GM12878 (cell line): Measurements from ENCODE around the gene MEG3. TPM values are rescaled to one million over a fixed set of nuclear protein-coding genes. Genes with fewer than 3 reads are reported as not detected.

Source experiments
- ATAC-seq: fragments of 200-7000 bp; cut with Tn5 transposase; 3 replicates; pipeline ENCODE4 v1.9.1; 2020; ENCODE audit warnings: mild to moderate bottlenecking, moderate library complexity
- Bru-seq: library from RNA; stranded (reverse); fragments of 400-500 nt; gene quantifications from one replicate; lab custom pipeline; 2021; lab: Mats Ljungman, UMichigan
- BruChase-seq, 2 experiments: library from RNA; stranded (reverse); fragments of 400-500 nt; gene quantifications; one replicate each; lab custom pipeline; 2021; lab: Mats Ljungman, UMichigan
- BruUV-seq: library from RNA; stranded (reverse); fragments of 400-500 nt; replicated peaks from 2 replicates; lab custom pipeline; 2021; lab: Mats Ljungman, UMichigan
- CTCF ChIA-PET: fragments of 300-600 bp; sonication (Branson Sonifier 250); formaldehyde crosslinking; extraction: SDS; loops from one replicate; lab custom pipeline; 2021; ENCODE audit warnings: inconsistent platforms; lab: Yijun Ruan, JAX
- POLR2A ChIA-PET: fragments of 350-600 bp; formaldehyde crosslinking; extraction: SDS; loops from one replicate; lab custom pipeline; 2021; ENCODE audit warnings: inconsistent platforms; lab: Charles Lee
- RAD21 ChIA-PET: fragments of 300-600 bp; sonication (Branson Sonifier 250); formaldehyde crosslinking; loops from one replicate; lab custom pipeline; 2023; ENCODE audit warnings: antibody characterized with exemption; ENCODE audit not compliant: unreplicated experiment; lab: Charles Lee
- SMC1A ChIA-PET: fragments of 300-600 bp; sonication (Branson Sonifier 250); formaldehyde crosslinking; loops from one replicate; lab custom pipeline; 2023; ENCODE audit not compliant: unreplicated experiment, uncharacterized antibody; lab: Charles Lee
- DNase-seq: peaks from one replicate; pipeline ENCODE4 v3.0.0-alpha.2; 2011; ENCODE audit warnings: low read depth, low spot score
- FAIRE-seq: peaks from 3 replicates; lab custom pipeline; 2011; peaks lifted over from hg19 to GRCh38; lab: Jason Lieb, UNC
- H2AFZ ChIP-seq: 2 replicates; pipeline ENCODE4 v1.6.0; 2011; ENCODE audit warnings: low read depth, low read length, control low read depth; ENCODE audit not compliant: control insufficient read depth
- H3K27ac ChIP-seq: 2 replicates; pipeline ENCODE4 v1.5.1; 2011; ENCODE audit warnings: control low read depth; ENCODE audit not compliant: control insufficient read depth, insufficient read depth
- H3K27me3 ChIP-seq, 2 experiments: replicated peaks in 1 of 2; 2 replicates each; pipeline versions ENCODE4 v1.6.0 to v1.6.1; 2011; ENCODE audit warnings: low read length in 1 of 2; ENCODE audit not compliant: control insufficient read depth in 2 of 2, insufficient read depth in 2 of 2
- H3K36me3 ChIP-seq, 2 experiments: 2 replicates each; pipeline ENCODE4 v1.5.1; 2011; ENCODE audit warnings: low read length in 1 of 2; ENCODE audit not compliant: control insufficient read depth in 2 of 2, insufficient read depth in 2 of 2
- H3K4me1 ChIP-seq: 2 replicates; pipeline ENCODE4 v1.6.1; 2011; ENCODE audit warnings: mild to moderate bottlenecking, low read length, moderate library complexity, mixed read lengths; ENCODE audit not compliant: control insufficient read depth, insufficient read depth
- H3K4me2 ChIP-seq: 2 replicates; pipeline ENCODE4 v1.6.0; 2011; ENCODE audit warnings: control low read depth; ENCODE audit not compliant: control insufficient read depth, insufficient read depth
- H3K4me3 ChIP-seq: fragments of 200-600 bp; sonication (generic); 2 replicates; pipeline ENCODE4 v1.5.1; 2016
- H3K79me2 ChIP-seq: 2 replicates; pipeline ENCODE4 v1.6.0; 2011; ENCODE audit warnings: low read length; ENCODE audit not compliant: control insufficient read depth, insufficient read depth
- H3K9ac ChIP-seq: 2 replicates; pipeline ENCODE4 v1.8.0; 2011; ENCODE audit warnings: low read length, control low read depth, mixed read lengths; ENCODE audit not compliant: control insufficient read depth, insufficient read depth
- H3K9me3 ChIP-seq: replicated peaks from 3 replicates; pipeline ENCODE4 v1.5.1; 2011; ENCODE audit warnings: mild to moderate bottlenecking, low read length; ENCODE audit not compliant: control insufficient read depth, insufficient read depth
- H4K20me1 ChIP-seq: 2 replicates; pipeline ENCODE4 v1.6.0; 2011; ENCODE audit not compliant: control insufficient read depth, insufficient read depth
- ASH2L ChIP-seq: fragments of 300-600, 200-600 bp; sonication (generic); IDR thresholded peaks from 2 replicates; pipeline ENCODE4 v1.6.1; 2017; ENCODE audit warnings: low read depth, mild to moderate bottlenecking, borderline replicate concordance
- ATF7 ChIP-seq: fragments of 450-650 bp; IDR thresholded peaks from 2 replicates; pipeline ENCODE4 v1.6.1; 2016; ENCODE audit warnings: low read depth, mild to moderate bottlenecking
- EZH2 ChIP-seq: IDR thresholded peaks from 2 replicates; pipeline ENCODE4 v1.6.1; 2012; ENCODE audit warnings: low read depth, mild to moderate bottlenecking, control low read depth, inconsistent platforms, low read length, borderline replicate concordance; ENCODE audit not compliant: control insufficient read depth
- IRF4 ChIP-seq: IDR thresholded peaks from 2 replicates; pipeline ENCODE4 v1.6.1; 2011; ENCODE audit warnings: low read depth, low read length
- JUNB ChIP-seq: IDR thresholded peaks from 2 replicates; pipeline ENCODE4 v1.6.1; 2016; ENCODE audit warnings: antibody characterized with exemption, mild to moderate bottlenecking
- MTA3 ChIP-seq: IDR thresholded peaks from 2 replicates; pipeline ENCODE4 v1.6.1; 2012; ENCODE audit warnings: low read length, inconsistent platforms, borderline replicate concordance
- ZSCAN29 ChIP-seq: fragments of 450-650 bp; IDR thresholded peaks from 2 replicates; pipeline ENCODE4 v1.6.1; 2017; ENCODE audit warnings: mild to moderate bottlenecking, moderate library complexity
- WGBS: methylation state at CpG from one replicate; pipeline ENCODE4 v1.1.6; 2016; ENCODE audit warnings: low lambda C conversion rate; ENCODE audit not compliant: insufficient replicate concordance, insufficient coverage; ENCODE audit errors: missing lambda C conversion rate; 5-methylcytosine and 5-hydroxymethylcytosine counted together
- in situ Hi-C: fragments of 300-500 bp; cut with MboI; formaldehyde crosslinking; loops from 9 replicates; pipeline ENCODE4 v1.14.3; 2018; ENCODE audit warnings: mixed read lengths
- intact Hi-C: fragments of 100-400 bp; cut with micrococcal nuclease; formaldehyde crosslinking; loops from one replicate; pipeline ENCODE4 v1.14.2; 2022; ENCODE audit not compliant: unreplicated experiment
- long read RNA-seq, 2 experiments: library from polyadenylated mRNA; unstranded; transcript quantifications; one replicate each; pipeline ENCODE4 v2.0.0, GENCODE V29; 2019 to 2020
- polyA minus RNA-seq, 3 experiments: library from RNA; depleted of rRNA, polyadenylated mRNA; stranded (reverse); fragments of >200 nt; gene quantifications; 2 replicates each; pipeline ENCODE4 v1.2.3, GENCODE V29; 2011
- polyA plus RNA-seq, 11 experiments: library from polyadenylated mRNA; depleted of rRNA in 4 of 11; unstranded in 6 of 11; stranded (reverse) in 5 of 11; fragments of >200 nt; fragmentation: Nextera tagmentation in 4 of 11; fragmentation: Illumina TruSeq in 1 of 11; extraction: Ambion mirVana in 4 of 11; extraction: Trizol in 1 of 11; gene quantifications; 1 replicate in 1 of 11; 2 replicates in 10 of 11; pipeline versions ENCODE4 v1.2.1 to v1.2.3, GENCODE V29; 2011 to 2016; ENCODE audit warnings: inconsistent platforms in 2 of 11, missing spikeins in 2 of 11, low read depth in 1 of 11
- total RNA-seq, 4 experiments: library from RNA; depleted of rRNA in 3 of 4; stranded (reverse); fragments of >200 nt in 3 of 4; fragmentation: Illumina TruSeq in 1 of 4; extraction: Trizol in 1 of 4; gene quantifications; 2 replicates each; pipeline versions ENCODE4 v1.2.1 to v1.2.3, GENCODE V29; 2013 to 2021
- TF ChIP-seq, protein P1 (sequence below): IDR thresholded peaks from 2 replicates; pipeline ENCODE4 v1.6.1; 2012; ENCODE audit warnings: low read depth, low read length, improper control_type of control experiment
- TF ChIP-seq, protein P2 (sequence below): IDR thresholded peaks from 2 replicates; pipeline ENCODE4 v1.6.1; 2011; ENCODE audit warnings: borderline replicate concordance, low read depth, mild to moderate bottlenecking, moderate library complexity, low read length; ENCODE audit not compliant: insufficient read depth, poor library complexity, severe bottlenecking
- TF ChIP-seq, protein P3 (sequence below): fragments of 450-650 bp; IDR thresholded peaks from 2 replicates; pipeline ENCODE4 v1.6.1; 2017; ENCODE audit warnings: low read depth, mild to moderate bottlenecking, moderate library complexity
- TF ChIP-seq, protein P4 (sequence below): fragments of 450-650 bp; formaldehyde crosslinking; IDR thresholded peaks from 2 replicates; pipeline ENCODE4 v1.4.0; 2022; ENCODE audit warnings: mild to moderate bottlenecking, moderate library complexity

The MEG3 gene
- not detected in 2 replicates for total RNA-seq (2013; cell fraction: nucleolus; rRNA removed)
- not detected in 2 replicates for total RNA-seq (2014; rRNA removed)
- not detected in 2 replicates for total RNA-seq (2014; rRNA removed; fragmentation: Illumina TruSeq; extraction: Trizol)
- 0.66 and 0.95 TPM in 2 replicates for total RNA-seq (2021)
- not detected for polyA plus RNA-seq (2011; ENCODE audit: low read depth)
- 2.0 and 2.9 TPM in 2 replicates for polyA plus RNA-seq (2011; rRNA removed)
- 2.7 and 2.9 TPM in 2 replicates for polyA plus RNA-seq (2011; cell fraction: cytosol; rRNA removed)
- polyA plus RNA-seq (2011; cell fraction: nucleus; rRNA removed) = 19.0 and 28.5 TPM in 2 replicates
- polyA plus RNA-seq (2012) = 0.08 TPM in 1 of 2 replicates, not detected in the other
- polyA plus RNA-seq (2014; fragmentation: Illumina TruSeq; extraction: Trizol) = not detected in 2 replicates
- polyA plus RNA-seq (2014; fragmentation: Nextera tagmentation; extraction: Ambion mirVana) = not detected
- polyA plus RNA-seq (2014; rRNA removed) = 0.03 and 0.04 TPM in 2 replicates
- not detected for polyA plus RNA-seq (2016; fragmentation: Nextera tagmentation; extraction: Ambion mirVana)
- polyA minus RNA-seq (2011; rRNA and poly(A)+ RNA removed) = 0.88 and 0.95 TPM in 2 replicates
- 0.80 TPM in 1 of 2 replicates, not detected in the other for polyA minus RNA-seq (2011; cell fraction: cytosol; rRNA and poly(A)+ RNA removed)
- polyA minus RNA-seq (2011; cell fraction: nucleus; rRNA and poly(A)+ RNA removed) = 1.7 and 3.3 TPM in 2 replicates
- percentile 11 among the genes with signal in this experiment for Bru-seq, nascent RNA
- BruChase-seq, experiment 1, labeled RNA remaining after a 6-hour chase = percentile 21 among the genes with signal in this experiment
- percentile 21 among the genes with signal in this experiment for BruChase-seq, experiment 2, labeled RNA remaining after a 2-hour chase
- long read RNA-seq, experiment 1, partial matches to known transcripts = 1 of 1 reads
- long read RNA-seq, experiment 1, other reads (novel, unspliced or antisense) = 0 of 1 reads
- long read RNA-seq, experiment 2, full-length matches to known transcripts = 1 of 1 reads
- long read RNA-seq, experiment 2, partial matches to known transcripts = 0 of 1 reads
- long read RNA-seq, experiment 2, other reads (novel, unspliced or antisense) = 0 of 1 reads

DNA sequence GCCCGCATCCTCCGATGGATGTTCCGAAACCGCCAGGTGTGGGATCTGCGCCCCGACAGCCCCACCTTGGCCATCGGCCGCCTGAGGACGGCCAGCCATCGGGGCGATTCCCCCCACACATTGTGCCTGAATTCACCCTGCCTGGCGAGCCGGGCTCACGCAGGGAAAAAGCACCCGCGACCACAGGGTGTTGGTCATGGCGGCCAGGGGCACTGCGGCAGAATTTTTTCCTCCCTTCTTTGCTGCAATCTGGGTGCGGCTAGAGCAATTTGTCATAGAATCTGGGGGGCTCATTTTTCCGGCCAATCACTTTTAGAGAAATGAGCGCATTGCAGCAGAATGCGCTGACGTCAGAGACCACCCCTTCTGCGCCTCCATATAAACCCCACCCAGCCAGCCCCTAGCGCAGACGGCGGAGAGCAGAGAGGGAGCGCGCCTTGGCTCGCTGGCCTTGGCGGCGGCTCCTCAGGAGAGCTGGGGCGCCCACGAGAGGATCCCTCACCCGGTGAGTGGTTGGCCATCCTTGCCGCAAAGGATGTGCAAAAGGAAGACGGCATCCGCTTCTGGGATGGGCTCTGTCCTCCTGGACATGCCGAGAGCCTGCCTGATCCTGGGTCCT lies at the start of gene MEG3:
Gene MEG3 (plus strand): TSS at position 406 of the 619 bp plus-strand sequence.
- Histone ChIP-seq H3K27me3 (no peaks in the 10 kb centered on the region; a peak in 1 of 4 replicates), H3K27ac (no peak within 1 kb of the TSS)
- TF ChIP-seq, protein P1, sequence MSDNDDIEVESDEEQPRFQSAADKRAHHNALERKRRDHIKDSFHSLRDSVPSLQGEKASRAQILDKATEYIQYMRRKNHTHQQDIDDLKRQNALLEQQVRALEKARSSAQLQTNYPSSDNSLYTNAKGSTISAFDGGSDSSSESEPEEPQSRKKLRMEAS = no peak
- TF ChIP-seq MTA3 = no peak
- TF ChIP-seq ZSCAN29 = no peak
- no peak for TF ChIP-seq EZH2
- TF ChIP-seq, protein P2, sequence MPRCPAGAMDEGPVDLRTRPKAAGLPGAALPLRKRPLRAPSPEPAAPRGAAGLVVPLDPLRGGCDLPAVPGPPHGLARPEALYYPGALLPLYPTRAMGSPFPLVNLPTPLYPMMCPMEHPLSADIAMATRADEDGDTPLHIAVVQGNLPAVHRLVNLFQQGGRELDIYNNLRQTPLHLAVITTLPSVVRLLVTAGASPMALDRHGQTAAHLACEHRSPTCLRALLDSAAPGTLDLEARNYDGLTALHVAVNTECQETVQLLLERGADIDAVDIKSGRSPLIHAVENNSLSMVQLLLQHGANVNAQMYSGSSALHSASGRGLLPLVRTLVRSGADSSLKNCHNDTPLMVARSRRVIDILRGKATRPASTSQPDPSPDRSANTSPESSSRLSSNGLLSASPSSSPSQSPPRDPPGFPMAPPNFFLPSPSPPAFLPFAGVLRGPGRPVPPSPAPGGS = no peak
- no peak for TF ChIP-seq ATF7
- TF ChIP-seq JUNB = no peak
- no peak for TF ChIP-seq ASH2L
- TF ChIP-seq, protein P3, sequence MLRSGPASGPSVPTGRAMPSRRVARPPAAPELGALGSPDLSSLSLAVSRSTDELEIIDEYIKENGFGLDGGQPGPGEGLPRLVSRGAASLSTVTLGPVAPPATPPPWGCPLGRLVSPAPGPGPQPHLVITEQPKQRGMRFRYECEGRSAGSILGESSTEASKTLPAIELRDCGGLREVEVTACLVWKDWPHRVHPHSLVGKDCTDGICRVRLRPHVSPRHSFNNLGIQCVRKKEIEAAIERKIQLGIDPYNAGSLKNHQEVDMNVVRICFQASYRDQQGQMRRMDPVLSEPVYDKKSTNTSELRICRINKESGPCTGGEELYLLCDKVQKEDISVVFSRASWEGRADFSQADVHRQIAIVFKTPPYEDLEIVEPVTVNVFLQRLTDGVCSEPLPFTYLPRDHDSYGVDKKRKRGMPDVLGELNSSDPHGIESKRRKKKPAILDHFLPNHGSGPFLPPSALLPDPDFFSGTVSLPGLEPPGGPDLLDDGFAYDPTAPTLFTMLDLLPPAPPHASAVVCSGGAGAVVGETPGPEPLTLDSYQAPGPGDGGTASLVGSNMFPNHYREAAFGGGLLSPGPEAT = no peak
- TF ChIP-seq IRF4 = no peak
- TF ChIP-seq, protein P4, sequence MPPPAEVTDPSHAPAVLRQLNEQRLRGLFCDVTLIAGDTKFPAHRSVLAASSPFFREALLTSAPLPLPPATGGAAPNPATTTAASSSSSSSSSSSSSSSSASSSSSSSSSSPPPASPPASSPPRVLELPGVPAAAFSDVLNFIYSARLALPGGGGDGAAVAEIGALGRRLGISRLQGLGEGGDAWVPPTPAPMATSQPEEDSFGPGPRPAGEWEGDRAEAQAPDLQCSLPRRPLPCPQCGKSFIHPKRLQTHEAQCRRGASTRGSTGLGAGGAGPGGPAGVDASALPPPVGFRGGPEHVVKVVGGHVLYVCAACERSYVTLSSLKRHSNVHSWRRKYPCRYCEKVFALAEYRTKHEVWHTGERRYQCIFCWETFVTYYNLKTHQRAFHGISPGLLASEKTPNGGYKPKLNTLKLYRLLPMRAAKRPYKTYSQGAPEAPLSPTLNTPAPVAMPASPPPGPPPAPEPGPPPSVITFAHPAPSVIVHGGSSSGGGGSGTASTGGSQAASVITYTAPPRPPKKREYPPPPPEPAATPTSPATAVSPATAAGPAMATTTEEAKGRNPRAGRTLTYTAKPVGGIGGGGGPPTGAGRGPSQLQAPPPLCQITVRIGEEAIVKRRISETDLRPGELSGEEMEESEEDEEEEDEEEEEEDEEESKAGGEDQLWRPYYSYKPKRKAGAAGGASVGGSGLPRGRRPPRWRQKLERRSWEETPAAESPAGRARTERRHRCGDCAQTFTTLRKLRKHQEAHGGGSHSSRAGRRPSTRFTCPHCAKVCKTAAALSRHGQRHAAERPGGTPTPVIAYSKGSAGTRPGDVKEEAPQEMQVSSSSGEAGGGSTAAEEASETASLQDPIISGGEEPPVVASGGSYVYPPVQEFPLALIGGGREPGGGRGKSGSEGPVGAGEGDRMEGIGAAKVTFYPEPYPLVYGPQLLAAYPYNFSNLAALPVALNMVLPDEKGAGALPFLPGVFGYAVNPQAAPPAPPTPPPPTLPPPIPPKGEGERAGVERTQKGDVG (CRISPR knock-in tag) = no peak
- TF ChIP-seq, all 136 proteins: peak for 0
- H3K9me3 ChIP-seq = no peaks in the 10 kb centered on the region; the same call in 2 of the 3 replicates
- in situ Hi-C loops (no loop called here), intact Hi-C loops (no loop called here)
- H3K36me3 ChIP-seq = no peaks in the 10 kb centered on the region
- FAIRE-seq = no peak
- WGBS = 24% methylated on average over 38 of the region's 39 CpGs
- no TSS peak for BruUV-seq
- DNase-seq = no peak
- ATAC-seq = no peak
- H3K79me2 ChIP-seq = no peaks in the 10 kb centered on the region
- ChIA-PET POLR2A (no interaction called here), RAD21 (no interaction called here), SMC1A (no interaction called here), CTCF (no interaction called here)
- no peaks in the 10 kb centered on the region for H3K4me1 ChIP-seq
- no peak within 1 kb of the TSS for H2AFZ ChIP-seq
- no peak within 1 kb of the TSS for H3K4me3 ChIP-seq
- H3K4me2 ChIP-seq = no peak within 1 kb of the TSS
- no peaks in the 10 kb centered on the region for H4K20me1 ChIP-seq
- H3K9ac ChIP-seq = no peak within 1 kb of the TSS
